Ovary (tissue), 9 donors: Measurements from ENCODE around the gene LRRC8E. TPM values are rescaled to one million over a fixed set of nuclear protein-coding genes. Genes with fewer than 3 reads are reported as not detected.

Experiments
- DNase-seq, 5 donors: peaks; one replicate each; pipeline ENCODE4 v3.0.0-alpha.2; 2019 to 2020
- H3K27ac ChIP-seq, 2 donors: fragments of 200-600 bp; one replicate each; pipeline versions ENCODE4 v1.5.1 to v1.8.0; 2019 to 2022
- H3K27me3 ChIP-seq: fragments of 200-600 bp; one replicate; pipeline ENCODE4 v1.8.0; 2022
- H3K36me3 ChIP-seq: fragments of 200-600 bp; sonication (generic); one replicate; pipeline ENCODE4 v1.5.1; 2019
- H3K4me1 ChIP-seq: one replicate; pipeline ENCODE4 v1.8.1; 2013; ENCODE audit warnings: mild to moderate bottlenecking, moderate library complexity; ENCODE audit not compliant: insufficient read depth
- H3K4me3 ChIP-seq: fragments of 200-600 bp; sonication (generic); one replicate; pipeline ENCODE4 v1.5.1; 2017
- H3K9me3 ChIP-seq, 2 donors: fragments of 200-600 bp in 1 of 2; sonication (generic) in 1 of 2; one replicate each; pipeline versions ENCODE4 v1.5.1 to v1.8.1; 2013 to 2019; ENCODE audit warnings: mild to moderate bottlenecking in 1 of 2, moderate library complexity in 1 of 2
- CTCF ChIP-seq, 3 donors: fragments of 450-650 bp in 2 of 3; fragments of 200-600 bp in 1 of 3; IDR thresholded peaks; one replicate each; pipeline versions ENCODE4 v1.5.1 to v1.8.0; 2016 to 2022; ENCODE audit warnings: antibody characterized with exemption in 3 of 3, mild to moderate bottlenecking in 1 of 3
- EP300 ChIP-seq: sonication (generic); formaldehyde crosslinking; IDR thresholded peaks from one replicate; pipeline ENCODE4 v1.6.1; 2017; ENCODE audit warnings: antibody characterized with exemption
- POLR2A ChIP-seq: fragments of 450-650 bp; IDR thresholded peaks from one replicate; pipeline ENCODE4 v1.6.1; 2017; ENCODE audit warnings: antibody characterized with exemption, mild to moderate bottlenecking, moderate library complexity
- WGBS, 3 donors: extraction: QIAGEN DNeasy Blood & Tissue Kit in 1 of 3; methylation state at CpG; one replicate each; pipeline versions ENCODE4 v1.1.5 to v1.1.7; 2013 to 2017; 5-methylcytosine and 5-hydroxymethylcytosine counted together
- intact Hi-C, 4 donors: fragments of 100-400 bp; cut with DNase I; formaldehyde crosslinking; loops; one replicate each; pipeline versions ENCODE4 v1.11.0 to v1.15.1; 2022 to 2023
- polyA plus RNA-seq, 2 donors: library from polyadenylated mRNA; stranded (reverse); fragments of 200-250 nt in 1 of 2; fragments of 350-450 nt in 1 of 2; fragmentation: Illumina TruSeq in 1 of 2; extraction: RNeasy Lipid Tissue Mini Kit (QIAGEN cat#74804) in 1 of 2; gene quantifications; one replicate each; pipeline ENCODE4 v1.2.3, GENCODE V29; 2013 to 2014
- total RNA-seq, 7 donors: library from RNA; depleted of rRNA in 2 of 7; stranded (reverse); fragments of >200 nt in 2 of 7; fragmentation: NEBNext Ultra II Directional in 3 of 7; extraction: Animal tissue kit (Norgen Biotek cat#: 25700) in 3 of 7; gene quantifications; one replicate each; pipeline versions ENCODE4 v1.1.0 to v1.2.4, GENCODE V29; 2016 to 2023
- donor health status: DM: no; HTN: no; CAD: no; lungs with moderate emphysema.
- donor health status: DM: no; HTN: no; CAD: no.
- donor health status: Bipolar disorder and iron deficiency.
- donor health status: DM: yes; HTN: yes; CAD: no.
- donor health status: DM: no; HTN: no; CAD: no.
- donor health status: DM: yes; HTN: yes; CAD: no.

LRRC8E gene
- total and polyA plus RNA-seq, 9 donors: 0.10 to 2.1 (median 0.72) TPM; not detected in 2

DNA sequence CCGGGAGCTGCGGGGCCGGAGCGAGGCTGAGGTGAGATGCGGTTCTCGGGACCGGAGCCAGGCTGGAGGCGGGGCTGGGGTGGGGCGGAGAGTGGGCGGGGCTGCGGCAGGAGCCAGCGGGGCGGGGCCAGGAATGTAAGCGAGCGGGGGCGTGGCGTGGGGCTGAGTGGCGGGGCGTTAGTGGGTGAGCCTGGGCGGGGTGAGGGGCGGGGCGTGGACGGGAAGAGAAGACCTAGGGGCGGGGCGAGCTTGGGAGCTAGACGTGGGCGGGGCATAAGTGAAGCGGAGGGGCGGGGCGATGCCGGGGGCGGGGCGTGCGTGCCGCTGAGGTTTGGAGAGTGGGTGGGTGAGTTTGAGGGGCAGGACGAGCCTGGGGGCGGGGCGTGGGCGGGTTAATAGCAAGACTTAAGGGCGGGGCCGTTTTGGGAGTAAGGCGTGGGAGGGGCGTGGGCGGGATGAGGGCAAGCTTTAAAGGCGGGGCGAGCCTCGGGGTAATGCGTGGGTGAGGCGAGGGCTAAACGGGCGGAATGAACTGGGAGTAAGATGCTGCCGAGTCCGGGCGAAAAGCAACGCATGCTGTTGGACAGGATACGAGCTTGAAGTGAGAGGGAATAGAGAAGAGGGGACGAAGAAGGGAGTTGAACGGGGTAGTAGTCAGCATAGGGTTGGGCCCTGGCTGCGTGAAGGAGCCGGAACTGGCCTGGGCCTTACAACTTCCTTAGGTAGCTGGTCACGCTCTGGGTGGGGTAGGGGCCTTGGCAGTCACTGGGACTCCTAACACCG lies 32.4 kb downstream of the LRRC8E start:
- DNase-seq: peak; percentile 99 to 100 (median 100)
- Histone ChIP-seq H3K4me3 (peak overlapping the region; percentile 96), H3K36me3 (no peaks in the 10 kb centered on the region), H3K4me1 (peaks cover 28% of the 10 kb centered on the region), H3K27ac (peak overlapping the region in 1 of 2 donors; percentile 78), H3K27me3 (peaks cover 3% of the 10 kb centered on the region), H3K9me3 (no peaks in the 10 kb centered on the region)
- intact Hi-C loops: no loop called here
- TF ChIP-seq POLR2A (no peak), EP300 (no peak), CTCF (IDR thresholded peaks at IDR 0.05) (no peak)
- 1 to 3% (median 2%) methylated on average over 50 to 62 of the region's 62 CpGs for WGBS, 3 donors

DNA sequence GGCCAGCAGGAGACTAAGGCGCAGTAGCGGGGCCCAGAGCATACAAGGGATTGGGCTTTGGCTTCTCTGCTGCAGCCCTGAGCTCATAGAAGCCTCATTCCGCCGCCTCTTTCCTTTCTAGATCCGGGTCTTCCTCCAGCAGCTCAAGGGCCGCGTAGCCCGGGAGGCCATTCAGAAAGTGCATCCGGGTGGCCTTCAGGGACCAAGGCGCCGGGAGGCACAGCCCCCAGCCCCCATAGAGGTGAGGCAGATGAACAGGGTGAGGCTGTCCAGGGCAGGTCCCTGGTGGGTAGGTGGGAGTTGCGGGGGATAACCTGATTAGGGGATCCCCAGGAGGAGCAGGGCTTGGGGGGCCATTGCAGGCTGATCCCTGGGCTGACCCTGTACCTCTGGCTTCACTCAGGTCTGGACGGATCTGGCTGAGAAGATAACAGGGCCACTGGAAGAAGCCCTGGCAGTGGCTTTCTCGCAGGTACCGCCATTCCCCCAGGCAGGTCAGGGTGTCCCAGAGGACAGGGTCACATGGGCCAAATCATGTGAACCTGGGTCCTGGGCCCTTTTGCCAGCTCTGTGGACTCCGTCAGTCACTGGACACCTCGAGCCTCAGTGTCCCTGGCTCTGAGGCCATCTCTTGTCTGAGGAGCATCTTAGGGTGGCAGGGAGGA lies 33.1 kb downstream of the LRRC8E start:
- WGBS, 3 donors: 29 to 50% (median 33%) methylated on average over 12 to 17 of the region's 17 CpGs
- TF ChIP-seq EP300: no peak
- no peak for TF ChIP-seq CTCF (IDR thresholded peaks at IDR 0.05)
- Histone ChIP-seq H3K4me1 (peaks cover 26% of the 10 kb centered on the region), H3K27ac (peak overlapping the region in 1 of 2 donors; percentile 60), H3K27me3 (no peaks in the 10 kb centered on the region), H3K9me3 (no peaks in the 10 kb centered on the region), H3K4me3 (peak overlapping the region; percentile 44), H3K36me3 (no peaks in the 10 kb centered on the region)
- DNase-seq: peak in 2 of 5 donors; percentile 41 to 52
- intact Hi-C loops: no loop called here

GRCh38 chr19:7921967-7922835 lies 33.9 kb downstream of the LRRC8E start:
- H3K4me1 ChIP-seq: peaks cover 33% of the 10 kb centered on the region
- no peak overlapping the region for H3K4me3 ChIP-seq

More at GRCh38 chr19:7921967-7922835, 33.9 kb downstream of the LRRC8E start:
- Histone ChIP-seq H3K9me3 (no peaks in the 10 kb centered on the region), H3K27me3 (no peaks in the 10 kb centered on the region), H3K27ac (no peak overlapping the region), H3K36me3 (no peaks in the 10 kb centered on the region)
- DNase-seq: peak in 3 of 5 donors; percentile 49 to 53 (median 52)
- intact Hi-C loops: no loop called here
- 81 to 90% (median 87%) methylated on average over 28 to 31 of the region's 31 CpGs for WGBS, 3 donors
- TF ChIP-seq POLR2A: no peak
- TF ChIP-seq EP300: no peak
- TF ChIP-seq CTCF (IDR thresholded peaks at IDR 0.05): no peak
